ENCODE results near the gene GATAD1. TPM values are rescaled to one million over a fixed set of nuclear protein-coding genes. Genes with fewer than 3 reads are reported as not detected.
"Not testable (repeated sequence)": the region's sequence is repeated elsewhere in the genome, so short reads cannot be mapped to it uniquely, and the experiment has no call there.

Gene GATAD1, protein sequence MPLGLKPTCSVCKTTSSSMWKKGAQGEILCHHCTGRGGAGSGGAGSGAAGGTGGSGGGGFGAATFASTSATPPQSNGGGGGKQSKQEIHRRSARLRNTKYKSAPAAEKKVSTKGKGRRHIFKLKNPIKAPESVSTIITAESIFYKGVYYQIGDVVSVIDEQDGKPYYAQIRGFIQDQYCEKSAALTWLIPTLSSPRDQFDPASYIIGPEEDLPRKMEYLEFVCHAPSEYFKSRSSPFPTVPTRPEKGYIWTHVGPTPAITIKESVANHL
- 17.8 and 24.8 TPM in 2 replicates for total RNA-seq

DNA sequence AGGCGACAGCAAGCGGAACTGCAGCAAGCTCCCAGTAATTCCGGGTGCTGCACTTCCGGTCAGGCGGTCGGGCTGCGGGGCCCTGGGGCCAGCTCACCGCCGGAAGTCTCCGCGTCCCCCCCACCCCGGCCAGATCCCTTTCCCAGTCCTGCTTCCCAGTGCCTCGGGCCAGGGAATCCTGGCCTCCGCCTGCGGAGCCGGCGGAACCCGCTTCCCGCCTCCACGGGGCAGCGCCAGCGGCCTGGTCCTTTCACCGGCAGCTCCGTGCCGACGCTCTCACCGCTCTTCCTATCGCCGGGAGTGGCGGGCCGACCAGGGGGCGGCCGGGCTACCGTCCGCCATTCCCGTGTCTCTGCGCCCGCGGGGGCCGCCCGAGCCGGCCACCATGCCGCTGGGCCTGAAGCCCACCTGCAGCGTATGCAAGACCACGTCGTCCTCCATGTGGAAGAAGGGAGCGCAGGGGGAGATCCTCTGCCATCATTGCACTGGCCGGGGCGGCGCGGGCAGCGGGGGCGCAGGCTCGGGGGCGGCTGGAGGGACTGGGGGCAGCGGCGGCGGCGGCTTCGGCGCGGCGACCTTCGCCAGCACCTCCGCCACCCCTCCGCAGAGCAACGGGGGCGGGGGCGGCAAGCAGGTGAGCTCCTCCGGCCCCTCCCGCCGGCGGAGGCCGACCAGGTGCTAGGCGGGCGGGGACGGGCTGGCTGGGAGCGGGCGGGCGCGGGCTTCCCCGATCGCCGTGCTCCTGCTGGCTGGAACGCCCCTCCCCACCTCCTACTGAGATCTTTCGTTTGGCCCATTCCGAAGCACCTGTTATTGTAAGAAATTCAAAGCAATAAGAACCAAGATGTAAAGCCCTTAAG, at the start of gene GATAD1:
TSS of gene GATAD1 (plus strand) at position 138 of the 860 bp plus-strand sequence. CDS start at position 386, 248 bp downstream.
- DNase-seq (ENCODE audit: extremely low read depth, low read depth, low spot score) = no peak

DNA sequence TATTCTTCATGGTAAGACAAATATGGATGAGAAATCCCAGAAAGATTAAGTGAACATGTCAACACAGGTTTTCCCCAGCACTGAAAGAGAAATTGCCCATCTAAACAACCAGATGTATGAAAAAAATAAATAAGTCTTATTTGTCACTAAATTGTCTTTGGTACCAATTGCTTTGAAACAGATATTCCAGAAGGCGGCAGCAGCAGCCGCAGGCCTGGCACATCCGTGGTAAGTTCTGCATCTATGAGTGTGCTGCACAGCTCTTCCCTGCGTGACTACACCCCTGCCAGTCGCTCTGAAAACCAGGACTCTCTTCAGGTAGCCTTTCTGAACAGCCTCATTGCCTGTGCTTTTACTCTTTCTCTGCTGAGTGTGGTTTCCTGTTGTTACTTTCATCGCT, 49.7 kb upstream of the GATAD1 start:
- DNase-seq (ENCODE audit: extremely low read depth, low read depth, low spot score) = no peak

- DNase-seq (ENCODE audit: extremely low read depth, low read depth, low spot score) = no peak
These were observed 47.3 kb upstream of the GATAD1 start for GRCh38 chr7:92400013-92400412.

DNA sequence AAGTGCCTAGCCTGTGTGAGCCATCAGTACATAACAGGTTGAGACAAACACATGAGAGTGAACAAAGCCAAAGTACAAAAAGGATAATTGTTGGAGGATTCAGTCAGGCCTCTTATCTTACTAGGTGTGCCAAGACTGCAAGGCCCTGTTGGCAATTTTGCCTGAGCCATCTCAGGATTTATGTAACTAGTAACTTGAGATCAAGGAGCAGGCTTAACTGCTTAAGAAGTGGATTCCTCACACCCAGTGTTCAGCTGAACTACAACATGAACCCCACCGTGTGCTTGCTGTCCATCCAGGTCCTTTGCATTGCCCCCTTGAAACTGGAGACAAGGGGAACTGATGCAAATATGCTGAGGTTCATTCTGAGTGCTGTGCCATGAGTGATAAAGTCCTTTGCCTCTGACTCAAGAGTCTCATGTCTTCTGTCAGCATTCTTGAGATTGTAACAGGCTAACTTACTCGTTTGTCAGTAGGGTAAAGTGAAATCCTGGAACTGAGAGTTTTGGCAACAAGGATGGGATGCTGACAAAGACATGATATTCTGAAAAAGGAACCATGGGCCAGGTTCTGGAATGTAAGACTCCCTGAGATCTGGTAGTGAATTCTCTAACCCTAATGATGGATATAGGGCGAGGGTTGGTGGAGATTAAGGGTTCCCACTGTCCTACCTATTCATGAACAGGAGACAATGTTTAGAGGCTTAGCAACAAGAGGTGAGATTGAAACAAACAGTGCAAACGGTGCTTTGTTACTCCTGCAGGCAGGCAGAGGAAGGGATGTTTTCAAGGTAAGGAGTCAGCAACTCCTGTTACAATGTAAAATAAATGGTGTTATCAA, 44.1 kb upstream of the GATAD1 start:
- no peak for DNase-seq (ENCODE audit: extremely low read depth, low read depth, low spot score)

DNA sequence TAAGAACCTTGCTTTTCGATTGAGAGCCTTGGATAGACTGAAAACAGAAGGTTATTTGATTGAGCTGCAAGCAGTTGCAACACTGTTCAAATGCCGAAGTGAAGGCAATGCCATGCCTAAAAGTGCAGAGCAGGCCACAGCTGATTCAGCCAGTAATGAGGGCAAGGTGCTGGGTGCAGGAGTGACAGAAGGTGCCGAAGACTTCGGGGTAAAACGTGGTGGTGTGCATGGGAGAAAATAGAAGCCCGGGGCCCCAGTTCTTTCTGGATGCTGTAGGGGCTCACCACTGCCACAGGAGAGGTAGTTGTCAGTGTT, 43.6 kb upstream of the GATAD1 start:
- DNase-seq (ENCODE audit: extremely low read depth, low read depth, low spot score) = no peak

DNA sequence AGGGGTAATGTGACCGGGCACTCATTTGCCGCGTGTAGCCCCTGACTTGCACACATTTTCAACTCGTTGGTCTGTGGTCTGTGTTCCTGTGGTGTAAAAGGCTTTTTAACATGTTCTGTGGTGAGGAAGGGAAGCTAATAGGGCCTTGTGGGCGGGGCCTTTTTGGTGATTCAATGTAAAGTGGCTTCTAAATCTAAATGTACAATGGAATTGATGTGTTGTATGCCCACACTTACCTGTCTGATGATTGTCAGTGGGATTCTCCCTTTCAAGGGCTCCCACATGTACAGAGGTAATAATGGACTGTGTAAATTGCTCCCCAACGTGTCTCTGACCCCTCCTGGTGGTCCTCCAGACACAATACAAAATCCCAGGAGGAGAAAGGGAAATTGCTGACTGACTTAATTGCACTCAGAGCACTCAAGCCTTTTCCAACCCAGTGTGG, 43.1 kb upstream of the GATAD1 start:
- DNase-seq (ENCODE audit: extremely low read depth, low read depth, low spot score) = no peak

- no peak for DNase-seq (ENCODE audit: extremely low read depth, low read depth, low spot score)
These were observed 37.9 kb upstream of the GATAD1 start for GRCh38 chr7:92409357-92409756.

- not testable (repeated sequence) for DNase-seq (ENCODE audit: extremely low read depth, low read depth, low spot score)
These were observed 37.1 kb upstream of the GATAD1 start for GRCh38 chr7:92410162-92410561.

GRCh38 chr7:92412745-92413144, 34.5 kb upstream of the GATAD1 start:
- no peak for DNase-seq (ENCODE audit: extremely low read depth, low read depth, low spot score)

- no peak for DNase-seq (ENCODE audit: extremely low read depth, low read depth, low spot score)
These were observed 33.7 kb upstream of the GATAD1 start for GRCh38 chr7:92413550-92413949.

GRCh38 chr7:92415225-92415624, 32.1 kb upstream of the GATAD1 start:
- DNase-seq (ENCODE audit: extremely low read depth, low read depth, low spot score) = no peak

DNA sequence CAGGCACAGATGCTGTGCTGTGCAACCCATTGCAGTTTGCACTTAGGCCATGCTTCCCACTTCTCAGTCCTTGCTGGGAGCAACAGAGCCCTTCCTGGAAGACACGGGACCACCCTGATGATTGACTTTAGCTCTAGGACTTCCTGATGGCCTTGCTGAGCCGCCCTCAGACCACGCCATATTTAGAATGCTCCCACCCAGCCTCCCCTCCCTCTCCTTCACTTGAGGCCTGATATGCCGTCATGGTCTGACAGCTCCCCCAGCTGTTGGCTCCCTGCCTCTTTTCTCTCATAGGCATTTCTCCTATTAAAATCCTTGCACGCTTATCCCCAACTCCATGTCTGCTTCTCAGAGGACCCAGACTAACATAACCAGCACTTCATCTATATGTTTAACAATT, 29.4 kb upstream of the GATAD1 start:
- DNase-seq (ENCODE audit: extremely low read depth, low read depth, low spot score) = no peak

DNA sequence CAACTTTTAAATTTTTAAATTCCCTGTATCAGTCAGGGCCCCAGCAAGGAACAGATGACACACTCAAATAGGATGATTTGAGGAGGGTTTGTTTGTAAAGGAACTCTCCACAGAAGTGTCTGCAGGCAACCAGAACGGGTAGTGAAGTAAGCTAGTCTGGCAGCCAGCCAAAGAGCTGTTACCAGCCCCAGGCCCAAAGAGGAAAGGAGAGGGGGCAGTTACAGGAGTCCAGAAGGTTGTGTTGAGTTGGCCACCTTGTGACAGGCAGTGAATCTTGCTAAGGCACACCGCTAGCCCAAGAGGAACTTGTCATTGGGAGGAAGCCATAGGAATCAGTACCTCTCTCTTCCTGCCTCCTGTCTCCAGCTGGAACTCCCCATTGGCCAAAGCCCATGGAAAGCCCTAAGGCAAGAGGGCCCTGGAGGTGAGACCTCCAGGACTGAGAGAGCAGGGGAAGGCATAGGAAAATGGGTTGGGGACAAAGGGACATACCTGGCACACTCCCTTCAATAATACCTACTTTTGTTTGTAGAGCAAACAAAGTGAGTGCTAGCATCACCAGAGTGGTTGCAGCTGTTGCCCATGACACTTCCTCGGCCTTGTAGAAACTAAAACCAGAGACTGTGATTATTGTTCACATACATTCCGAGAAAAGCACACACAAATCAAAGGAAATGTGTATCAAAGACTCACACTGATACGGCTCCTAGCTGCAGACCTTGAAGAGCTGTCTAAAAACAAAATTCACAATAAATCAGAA, 25.4 kb upstream of the GATAD1 start:
- DNase-seq (ENCODE audit: extremely low read depth, low read depth, low spot score) = no peak

- DNase-seq (ENCODE audit: extremely low read depth, low read depth, low spot score) = no peak
These were observed 24.4 kb upstream of the GATAD1 start for GRCh38 chr7:92422926-92423325.

DNA sequence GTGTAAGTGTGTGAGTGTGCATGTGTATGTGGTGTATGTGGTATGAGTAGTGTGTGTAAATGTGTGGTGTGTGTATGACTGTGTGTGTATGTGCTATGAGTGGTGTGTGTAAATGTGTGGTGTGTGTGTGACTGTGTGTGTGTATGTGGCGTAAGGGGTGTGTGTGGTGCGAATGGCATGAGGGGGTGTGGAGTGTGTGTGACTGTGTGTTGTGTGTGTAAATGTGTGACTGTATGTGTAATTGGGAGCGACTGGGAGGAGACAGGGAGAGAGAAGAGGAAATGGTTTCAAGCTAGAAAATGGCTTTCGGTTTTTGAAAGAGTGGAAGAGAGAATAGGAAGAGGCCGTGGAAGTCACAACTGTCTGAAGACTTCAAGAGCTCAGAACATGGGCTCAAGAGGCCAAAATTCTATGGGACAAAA, 23.6 kb upstream of the GATAD1 start:
- DNase-seq (ENCODE audit: extremely low read depth, low read depth, low spot score) = no peak

DNA sequence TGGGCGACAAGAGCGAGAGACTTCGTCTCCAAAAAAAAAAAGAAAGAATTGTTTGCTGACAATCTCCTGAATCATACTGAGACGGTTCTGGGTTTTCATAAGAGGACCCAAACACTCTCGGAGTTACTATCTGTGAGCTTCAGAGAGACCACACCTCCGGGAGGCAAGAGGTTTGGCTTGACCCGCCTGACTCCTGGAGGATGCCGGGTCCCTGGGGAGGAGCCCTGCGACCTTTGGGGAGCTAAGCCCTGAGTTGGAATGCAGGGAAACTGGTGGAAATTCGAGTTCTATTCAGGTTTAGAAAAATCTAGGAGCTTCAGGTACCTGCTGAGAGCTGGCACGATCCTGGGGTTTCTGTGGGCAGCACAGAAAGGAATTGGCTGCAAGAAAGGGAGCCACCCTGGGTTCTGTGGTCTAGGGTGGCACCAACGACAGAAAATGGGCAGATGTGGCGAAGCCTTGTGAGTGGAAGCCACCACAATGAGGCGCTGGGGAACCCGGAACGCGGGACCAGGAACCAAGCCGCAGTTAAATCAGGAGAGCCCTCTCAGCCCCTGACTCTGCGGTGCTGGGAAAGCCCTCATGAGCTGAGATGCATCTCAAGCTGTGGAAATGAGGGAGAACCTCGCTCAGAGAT, 21.9 kb upstream of the GATAD1 start:
- no peak for DNase-seq (ENCODE audit: extremely low read depth, low read depth, low spot score)

DNA sequence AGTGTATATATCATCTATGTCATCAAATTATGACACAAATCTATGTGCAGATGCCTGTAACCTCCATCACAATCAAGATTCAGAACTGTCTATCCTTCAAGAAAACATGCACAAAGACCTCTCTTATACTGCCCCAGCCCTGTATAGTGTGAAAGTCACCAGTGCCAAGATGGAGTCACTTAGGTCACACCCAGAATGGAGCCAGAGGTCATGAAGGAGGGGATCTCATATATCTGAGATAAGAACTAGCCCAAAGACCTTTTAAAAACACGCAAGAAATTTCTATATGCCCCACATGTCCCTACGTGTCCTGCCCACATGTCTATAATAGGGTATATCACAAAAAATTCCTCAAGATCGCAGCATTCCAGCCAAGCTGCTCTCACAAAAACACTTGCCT, 20.1 kb upstream of the GATAD1 start:
- no peak for DNase-seq (ENCODE audit: extremely low read depth, low read depth, low spot score)

- DNase-seq (ENCODE audit: extremely low read depth, low read depth, low spot score) = no peak
These were observed 14.9 kb upstream of the GATAD1 start for GRCh38 chr7:92432299-92432946.

DNA sequence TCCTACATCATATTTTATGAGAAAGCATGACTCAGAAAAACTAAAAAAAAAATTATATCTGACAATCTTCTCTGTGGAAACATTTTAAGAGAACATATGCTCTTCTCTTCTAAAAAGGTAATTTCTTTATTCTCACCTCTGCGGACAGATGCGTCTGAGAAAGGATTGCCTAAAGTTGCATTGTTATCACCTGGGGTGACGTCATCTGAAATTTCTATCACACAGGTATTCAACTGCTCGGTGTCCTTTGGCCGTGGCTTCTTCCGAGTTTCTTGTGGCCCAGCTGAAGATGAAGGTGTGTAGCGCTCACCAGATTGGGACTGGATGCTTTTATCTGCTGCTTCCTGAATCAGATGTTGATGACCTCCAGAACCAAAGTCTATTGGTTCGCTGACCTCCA, 14.3 kb upstream of the GATAD1 start:
- no peak for DNase-seq (ENCODE audit: extremely low read depth, low read depth, low spot score)

- DNase-seq (ENCODE audit: extremely low read depth, low read depth, low spot score) = no peak
These were observed 11.7 kb upstream of the GATAD1 start for GRCh38 chr7:92435542-92435941.
